Astrocyte of the spinal cord (primary cell): ENCODE data around the gene PCDHGB2.
"Not testable (repeated sequence)": the region's sequence is repeated elsewhere in the genome, so short reads cannot be mapped to it uniquely, and the experiment has no call there.

Experiments used
- DNase-seq: peaks from one replicate; pipeline ENCODE4 v3.0.0; 2011; ENCODE audit warnings: low read depth, low spot score
- H3K4me3 ChIP-seq: 2 replicates; pipeline ENCODE4 v1.5.1; 2011; ENCODE audit warnings: low read depth, mild to moderate bottlenecking, low read length, moderate library complexity
- in situ Hi-C: cut with HindIII; loops from 2 replicates; pipeline ENCODE4 v1.10.0; 2017; ENCODE audit warnings: low sequenced_read_pairs
- TF ChIP-seq, protein P1 (sequence below): IDR thresholded peaks from 2 replicates; pipeline ENCODE4 v1.5.1; 2012; ENCODE audit warnings: low read depth, mild to moderate bottlenecking, low read length, inconsistent platforms

The PCDHGB2 gene

DNA sequence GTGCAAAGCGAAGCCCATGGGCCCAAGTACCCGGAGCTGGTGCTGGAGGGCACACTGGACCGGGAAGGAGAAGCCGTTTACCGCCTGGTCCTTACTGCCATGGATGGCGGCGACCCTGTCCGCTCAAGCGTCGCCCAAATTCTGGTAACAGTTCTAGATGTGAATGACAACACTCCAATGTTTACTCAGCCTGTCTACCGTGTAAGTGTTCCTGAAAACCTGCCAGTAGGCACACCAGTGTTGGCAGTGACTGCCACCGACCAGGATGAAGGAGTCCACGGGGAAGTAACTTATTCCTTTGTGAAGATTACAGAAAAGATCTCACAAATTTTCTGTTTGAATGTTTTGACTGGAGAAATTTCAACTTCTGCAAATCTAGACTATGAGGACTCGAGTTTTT lies 14.8 kb downstream of the PCDHGB2 start:
- H3K4me3 ChIP-seq, result no peak overlapping the region
- in situ Hi-C loops, result no loop called here
- no peak for DNase-seq
- TF ChIP-seq, protein P1, sequence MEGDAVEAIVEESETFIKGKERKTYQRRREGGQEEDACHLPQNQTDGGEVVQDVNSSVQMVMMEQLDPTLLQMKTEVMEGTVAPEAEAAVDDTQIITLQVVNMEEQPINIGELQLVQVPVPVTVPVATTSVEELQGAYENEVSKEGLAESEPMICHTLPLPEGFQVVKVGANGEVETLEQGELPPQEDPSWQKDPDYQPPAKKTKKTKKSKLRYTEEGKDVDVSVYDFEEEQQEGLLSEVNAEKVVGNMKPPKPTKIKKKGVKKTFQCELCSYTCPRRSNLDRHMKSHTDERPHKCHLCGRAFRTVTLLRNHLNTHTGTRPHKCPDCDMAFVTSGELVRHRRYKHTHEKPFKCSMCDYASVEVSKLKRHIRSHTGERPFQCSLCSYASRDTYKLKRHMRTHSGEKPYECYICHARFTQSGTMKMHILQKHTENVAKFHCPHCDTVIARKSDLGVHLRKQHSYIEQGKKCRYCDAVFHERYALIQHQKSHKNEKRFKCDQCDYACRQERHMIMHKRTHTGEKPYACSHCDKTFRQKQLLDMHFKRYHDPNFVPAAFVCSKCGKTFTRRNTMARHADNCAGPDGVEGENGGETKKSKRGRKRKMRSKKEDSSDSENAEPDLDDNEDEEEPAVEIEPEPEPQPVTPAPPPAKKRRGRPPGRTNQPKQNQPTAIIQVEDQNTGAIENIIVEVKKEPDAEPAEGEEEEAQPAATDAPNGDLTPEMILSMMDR, result no peak

DNA sequence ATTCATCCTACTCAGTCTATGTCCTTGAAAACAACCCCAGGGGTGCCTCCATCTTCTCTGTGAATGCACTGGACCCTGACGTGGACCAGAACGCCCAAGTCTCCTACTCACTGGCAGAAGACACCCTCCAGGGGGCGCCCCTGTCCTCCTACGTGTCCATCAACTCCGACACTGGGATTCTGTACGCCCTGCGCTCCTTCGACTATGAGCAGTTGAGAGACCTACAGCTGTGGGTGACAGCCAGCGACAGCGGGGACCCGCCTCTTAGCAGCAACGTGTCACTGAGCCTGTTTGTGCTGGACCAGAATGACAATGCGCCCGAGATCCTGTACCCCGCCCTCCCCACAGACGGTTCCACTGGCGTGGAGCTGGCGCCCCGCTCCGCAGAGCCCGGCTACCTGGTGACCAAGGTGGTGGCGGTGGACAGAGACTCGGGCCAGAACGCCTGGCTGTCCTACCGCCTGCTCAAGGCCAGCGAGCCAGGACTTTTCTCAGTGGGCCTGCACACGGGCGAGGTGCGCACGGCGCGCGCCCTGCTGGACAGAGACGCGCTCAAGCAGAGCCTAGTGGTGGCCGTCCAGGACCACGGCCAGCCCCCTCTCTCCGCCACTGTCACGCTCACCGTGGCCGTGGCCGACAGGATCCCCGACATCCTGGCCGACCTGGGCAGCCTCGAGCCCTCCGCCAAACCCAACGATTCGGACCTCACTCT lies 15.8 kb downstream of the PCDHGB2 start:
- DNase-seq, H3K4me3 ChIP-seq, in situ Hi-C loops: not testable (repeated sequence)

DNA sequence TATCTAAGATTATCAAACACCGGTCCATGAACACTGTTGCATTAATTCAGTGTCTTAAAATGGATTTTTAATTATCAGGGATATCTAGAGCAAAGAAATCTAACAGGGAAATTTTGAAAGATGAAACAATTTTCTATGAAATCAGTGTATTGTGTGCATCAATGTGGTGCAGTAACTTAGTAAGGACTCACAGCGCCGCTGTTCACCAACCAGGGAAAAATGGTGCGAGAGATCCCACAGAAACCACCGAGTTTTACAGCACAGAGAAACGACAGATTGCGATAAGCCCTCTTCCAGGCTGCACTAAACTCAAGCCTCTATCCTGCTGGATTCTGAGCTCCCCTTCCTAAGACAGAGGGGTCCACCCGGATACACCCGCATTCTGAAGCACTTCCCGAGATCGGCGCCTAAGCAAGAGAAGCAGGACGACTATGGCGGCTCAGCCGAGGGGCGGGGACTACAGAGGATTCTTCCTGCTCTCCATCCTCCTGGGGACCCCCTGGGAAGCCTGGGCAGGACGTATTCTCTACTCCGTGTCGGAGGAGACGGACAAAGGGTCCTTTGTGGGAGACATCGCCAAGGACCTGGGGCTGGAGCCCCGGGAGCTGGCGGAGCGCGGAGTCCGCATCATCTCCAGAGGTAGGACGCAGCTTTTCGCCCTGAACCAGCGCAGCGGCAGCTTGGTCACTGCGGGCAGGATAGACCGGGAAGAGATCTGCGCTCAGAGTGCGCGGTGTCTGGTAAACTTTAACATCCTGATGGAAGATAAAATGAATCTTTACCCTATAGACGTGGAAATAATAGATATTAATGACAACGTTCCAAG lies 22.9 kb downstream of the PCDHGB2 start, which contains the start of gene PCDHGA7:
Gene PCDHGA7 (plus strand): TSS at position 274 of the 826 bp plus-strand sequence. CDS start 158 bp downstream, at position 432.
- in situ Hi-C loops, result no loop called here
- H3K4me3 ChIP-seq, result peak within 1 kb of the TSS; percentile 46
- TF ChIP-seq, protein P1, result peak; percentile 59

DNA sequence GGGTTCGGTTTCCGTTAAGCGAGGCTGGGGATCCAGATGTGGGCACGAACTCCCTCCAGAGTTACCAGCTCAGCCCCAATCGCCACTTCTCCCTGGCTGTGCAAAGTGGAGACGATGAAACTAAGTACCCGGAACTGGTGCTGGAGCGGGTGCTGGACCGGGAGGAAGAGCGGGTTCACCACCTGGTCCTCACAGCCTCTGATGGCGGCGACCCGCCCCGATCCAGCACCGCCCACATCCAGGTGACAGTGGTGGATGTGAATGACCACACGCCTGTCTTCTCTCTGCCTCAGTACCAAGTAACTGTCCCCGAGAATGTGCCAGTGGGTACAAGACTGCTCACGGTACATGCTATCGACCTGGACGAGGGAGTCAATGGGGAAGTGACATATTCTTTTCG lies 23.6 kb downstream of the PCDHGB2 start:
- TF ChIP-seq, protein P1, result no peak
- no peak for DNase-seq
- peak overlapping the region; percentile 46 for H3K4me3 ChIP-seq
- in situ Hi-C loops, result no loop called here

More for the DNA sequence above, 22.9 kb downstream of the PCDHGB2 start, which contains the start of gene PCDHGA7:
- DNase-seq, result peak; percentile 56

DNA sequence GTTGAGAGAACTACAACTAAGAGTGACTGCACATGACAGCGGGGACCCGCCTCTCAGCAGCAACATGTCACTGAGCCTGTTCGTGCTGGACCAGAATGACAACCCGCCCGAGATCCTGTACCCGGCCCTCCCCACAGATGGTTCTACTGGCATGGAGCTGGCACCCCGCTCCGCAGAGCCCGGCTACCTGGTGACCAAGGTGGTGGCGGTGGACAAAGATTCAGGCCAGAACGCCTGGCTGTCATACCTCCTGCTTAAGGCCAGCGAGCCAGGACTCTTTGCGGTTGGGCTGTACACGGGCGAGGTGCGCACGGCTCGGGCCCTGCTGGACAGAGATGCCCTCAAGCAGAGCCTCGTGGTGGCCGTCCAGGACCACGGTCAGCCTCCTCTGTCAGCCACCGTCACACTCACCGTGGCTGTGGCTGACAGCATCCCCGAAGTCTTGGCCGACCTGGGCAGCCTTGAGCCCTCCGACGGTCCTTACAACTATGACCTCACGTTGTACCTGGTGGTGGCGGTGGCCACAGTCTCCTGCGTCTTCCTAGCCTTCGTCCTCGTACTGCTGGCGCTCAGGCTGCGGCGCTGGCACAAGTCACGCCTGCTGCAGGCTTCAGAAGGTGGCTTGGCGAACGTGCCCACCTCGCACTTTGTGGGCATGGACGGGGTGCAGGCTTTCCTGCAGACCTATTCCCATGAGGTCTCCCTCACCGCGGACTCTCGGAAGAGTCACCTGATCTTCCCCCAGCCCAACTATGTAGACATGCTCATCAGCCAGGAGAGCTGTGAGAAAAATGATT lies 24.9 kb downstream of the PCDHGB2 start:
- DNase-seq, result no peak
- no peak overlapping the region for H3K4me3 ChIP-seq
- in situ Hi-C loops, result no loop called here
- TF ChIP-seq, protein P1, result no peak

DNA sequence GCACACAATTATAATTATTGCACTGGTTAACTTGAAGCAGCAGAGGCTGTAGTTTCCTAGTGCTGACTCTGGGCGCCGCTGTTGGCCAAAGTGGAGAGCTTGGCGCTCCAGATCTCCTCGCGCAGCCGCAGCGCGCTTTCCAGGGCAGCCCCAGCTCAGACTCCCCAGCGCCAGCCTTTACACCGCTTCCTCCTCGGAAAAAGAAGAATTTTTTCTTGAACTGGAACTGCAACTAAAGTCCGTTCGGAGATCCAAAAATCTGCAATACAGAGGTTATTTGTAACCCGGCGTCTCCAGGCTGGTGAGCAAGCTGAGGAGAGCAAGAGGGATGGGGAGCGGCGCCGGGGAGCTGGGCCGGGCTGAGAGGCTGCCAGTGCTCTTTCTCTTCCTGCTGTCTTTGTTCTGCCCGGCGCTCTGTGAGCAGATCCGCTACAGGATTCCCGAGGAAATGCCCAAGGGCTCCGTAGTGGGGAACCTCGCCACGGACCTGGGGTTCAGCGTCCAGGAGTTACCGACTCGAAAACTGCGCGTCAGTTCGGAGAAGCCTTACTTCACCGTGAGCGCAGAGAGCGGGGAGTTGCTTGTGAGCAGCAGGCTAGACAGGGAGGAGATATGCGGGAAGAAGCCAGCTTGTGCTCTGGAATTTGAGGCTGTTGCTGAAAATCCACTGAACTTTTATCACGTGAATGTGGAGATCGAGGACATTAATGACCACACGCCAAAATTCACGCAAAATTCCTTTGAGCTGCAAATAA lies 27.9 kb downstream of the PCDHGB2 start, which contains the start of gene PCDHGB4:
Gene PCDHGB4 (plus strand): TSS at position 142 of the 755 bp plus-strand sequence. CDS start 187 bp downstream, at position 329.
- in situ Hi-C loops, result not testable (repeated sequence)
- TF ChIP-seq, protein P1, result peak; percentile 53
- peak within 1 kb of the TSS; percentile 33 for H3K4me3 ChIP-seq
- peak; percentile 55 for DNase-seq
